ENCODE data around the gene SND1.

Gene SND1

DNA sequence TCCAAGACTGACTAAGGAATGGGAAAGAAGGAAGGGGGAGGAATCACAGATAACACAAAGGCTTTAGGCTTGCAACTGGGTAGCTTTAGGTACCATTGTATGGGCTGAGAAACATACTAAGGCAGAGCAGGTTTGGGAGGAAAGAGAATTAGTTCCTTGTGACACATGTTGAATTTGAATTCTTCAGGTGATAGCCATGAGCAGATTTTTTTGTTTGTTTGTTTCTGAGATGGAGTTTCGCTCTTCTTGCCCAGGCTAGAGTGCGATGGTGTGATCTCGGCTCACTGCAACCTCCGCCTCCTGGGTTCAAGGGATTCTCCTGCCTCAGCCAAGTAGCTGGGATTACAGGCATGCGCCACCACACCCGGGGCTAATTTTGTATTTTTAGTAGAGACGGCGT, 4.4 kb upstream of the SND1 start:
- Histone ChIP-seq H3K4me3 (ENCODE audit: low read depth, low read length) (no peak overlapping the region), H3K27me3 (ENCODE audit: insufficient read depth, low read depth, severe bottlenecking) (no peaks in the 10 kb centered on the region), H3K36me3 (no peaks in the 10 kb centered on the region), H3K27ac (no peak overlapping the region), H3K9me3 (ENCODE audit: severe bottlenecking) (no peaks in the 10 kb centered on the region)
- TF ChIP-seq, protein P1, sequence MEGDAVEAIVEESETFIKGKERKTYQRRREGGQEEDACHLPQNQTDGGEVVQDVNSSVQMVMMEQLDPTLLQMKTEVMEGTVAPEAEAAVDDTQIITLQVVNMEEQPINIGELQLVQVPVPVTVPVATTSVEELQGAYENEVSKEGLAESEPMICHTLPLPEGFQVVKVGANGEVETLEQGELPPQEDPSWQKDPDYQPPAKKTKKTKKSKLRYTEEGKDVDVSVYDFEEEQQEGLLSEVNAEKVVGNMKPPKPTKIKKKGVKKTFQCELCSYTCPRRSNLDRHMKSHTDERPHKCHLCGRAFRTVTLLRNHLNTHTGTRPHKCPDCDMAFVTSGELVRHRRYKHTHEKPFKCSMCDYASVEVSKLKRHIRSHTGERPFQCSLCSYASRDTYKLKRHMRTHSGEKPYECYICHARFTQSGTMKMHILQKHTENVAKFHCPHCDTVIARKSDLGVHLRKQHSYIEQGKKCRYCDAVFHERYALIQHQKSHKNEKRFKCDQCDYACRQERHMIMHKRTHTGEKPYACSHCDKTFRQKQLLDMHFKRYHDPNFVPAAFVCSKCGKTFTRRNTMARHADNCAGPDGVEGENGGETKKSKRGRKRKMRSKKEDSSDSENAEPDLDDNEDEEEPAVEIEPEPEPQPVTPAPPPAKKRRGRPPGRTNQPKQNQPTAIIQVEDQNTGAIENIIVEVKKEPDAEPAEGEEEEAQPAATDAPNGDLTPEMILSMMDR (IDR thresholded peaks at IDR 0.05; ENCODE audit: low read depth, low read length) = no peak
- no peak for DNase-seq

DNA sequence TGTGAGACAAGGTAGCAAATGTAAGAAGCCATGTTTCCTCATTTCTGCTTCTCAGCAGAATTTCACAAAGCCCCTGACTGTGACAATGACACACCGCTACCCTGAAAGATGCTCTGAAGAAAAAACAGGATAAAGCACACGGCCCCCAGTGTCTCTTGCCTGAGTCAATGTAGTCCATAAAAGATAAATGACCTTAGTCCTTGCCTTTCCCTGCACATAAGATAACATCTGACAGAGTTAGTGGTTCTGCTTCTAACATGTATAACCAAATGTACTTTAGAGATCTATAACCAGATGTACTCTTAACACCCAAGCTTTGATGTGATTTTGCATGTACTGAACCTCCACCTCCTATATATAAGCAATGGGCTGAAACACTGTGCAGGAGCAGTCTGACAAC, 3.0 kb upstream of the SND1 start:
- H3K36me3 ChIP-seq = peaks cover 4% of the 10 kb centered on the region
- H3K9me3 ChIP-seq (ENCODE audit: severe bottlenecking) = no peaks in the 10 kb centered on the region
- H3K27ac ChIP-seq = no peak overlapping the region
- no peak for DNase-seq
- no peak overlapping the region for H3K4me3 ChIP-seq (ENCODE audit: low read depth, low read length)
- TF ChIP-seq, protein P1 (IDR thresholded peaks at IDR 0.05; ENCODE audit: low read depth, low read length) = no peak
- no peaks in the 10 kb centered on the region for H3K27me3 ChIP-seq (ENCODE audit: insufficient read depth, low read depth, severe bottlenecking)

DNA sequence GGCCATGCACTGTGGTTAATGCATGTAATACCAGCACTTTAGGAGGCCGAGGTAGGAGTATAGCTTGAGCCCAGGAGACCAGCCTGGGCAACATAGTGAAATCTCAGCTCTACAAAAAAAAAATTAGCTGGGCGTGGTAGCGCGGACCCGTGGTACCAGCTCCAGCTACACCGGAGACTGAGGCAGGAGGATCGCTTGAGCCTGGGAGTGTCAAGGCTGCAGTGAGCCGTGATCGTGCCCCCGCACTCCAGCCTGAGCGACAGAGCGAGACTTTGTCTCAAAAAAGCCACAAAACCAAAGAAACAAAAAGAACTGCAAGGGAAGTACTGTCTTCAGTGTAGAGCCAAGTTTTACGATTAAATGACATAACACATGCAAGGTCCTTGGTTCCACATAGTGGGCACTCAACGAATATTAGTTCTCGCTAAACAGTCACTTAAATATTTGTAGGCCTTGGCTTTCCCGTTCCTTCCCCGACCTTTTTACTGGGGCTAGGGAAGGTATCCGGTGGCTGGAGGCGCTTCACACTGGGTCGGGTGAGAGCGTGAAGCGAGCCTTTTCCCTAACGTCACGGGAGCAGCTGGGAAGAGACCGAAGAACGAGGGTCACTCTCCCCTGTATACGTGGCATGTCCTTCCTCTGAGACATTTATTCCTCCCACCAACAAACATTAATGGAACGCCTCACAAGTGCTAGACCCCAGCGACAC, 993 bp upstream of the SND1 start:
- peak overlapping the region; percentile 85 for H3K4me3 ChIP-seq (ENCODE audit: low read depth, low read length)
- peaks cover 4% of the 10 kb centered on the region for H3K36me3 ChIP-seq
- H3K27ac ChIP-seq = peak overlapping the region; percentile 85
- TF ChIP-seq, protein P1 (IDR thresholded peaks at IDR 0.05; ENCODE audit: low read depth, low read length) = no peak
- no peaks in the 10 kb centered on the region for H3K27me3 ChIP-seq (ENCODE audit: insufficient read depth, low read depth, severe bottlenecking)
- H3K9me3 ChIP-seq (ENCODE audit: severe bottlenecking) = no peaks in the 10 kb centered on the region
- DNase-seq = no peak

DNA sequence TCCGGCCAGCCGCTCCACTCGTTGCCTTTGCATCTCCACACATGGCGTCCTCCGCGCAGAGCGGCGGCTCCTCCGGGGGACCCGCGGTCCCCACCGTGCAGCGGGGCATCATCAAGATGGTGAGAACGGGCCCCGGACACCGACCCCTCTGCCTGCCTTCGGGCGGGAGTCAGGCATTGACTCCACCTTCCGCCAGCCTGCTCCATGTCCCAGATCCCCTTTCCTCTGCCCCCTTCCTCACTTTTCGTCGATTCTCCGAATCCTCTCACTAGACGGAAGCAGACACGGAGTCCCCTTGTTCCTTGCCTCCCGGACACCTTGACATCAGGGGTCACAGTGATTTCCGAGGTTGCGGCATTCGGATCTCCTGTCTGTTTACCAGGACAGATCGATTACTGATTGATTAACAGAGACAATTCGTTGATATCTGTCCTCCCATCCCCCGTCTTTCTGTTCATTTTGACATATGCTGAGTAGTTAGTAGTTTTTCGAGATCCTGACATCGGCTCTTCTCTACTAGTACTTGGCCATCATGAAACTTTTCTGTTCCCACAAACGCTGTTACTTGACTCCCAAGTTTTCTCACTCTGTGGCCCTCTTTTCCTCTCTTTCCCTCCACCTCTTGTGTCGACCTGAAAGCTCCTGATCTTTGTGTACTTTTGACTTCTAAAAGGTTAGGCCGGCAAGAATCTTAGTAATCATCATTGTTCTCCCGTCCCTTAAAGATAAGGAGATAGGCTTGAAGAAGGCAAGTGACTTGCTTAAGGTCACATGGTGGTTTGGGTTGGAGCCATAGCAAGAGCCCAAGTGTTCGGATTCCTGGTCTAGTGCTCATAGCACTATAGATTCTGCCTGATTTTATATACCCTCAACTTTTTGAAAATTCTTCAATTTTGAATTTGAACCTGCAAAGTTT, 597 bp downstream of the SND1 start:
- Histone ChIP-seq H3K4me3 (ENCODE audit: low read depth, low read length) (peak overlapping the region; percentile 85), H3K36me3 (peaks cover 14% of the 10 kb centered on the region), H3K27me3 (ENCODE audit: insufficient read depth, low read depth, severe bottlenecking) (no peaks in the 10 kb centered on the region), H3K27ac (peak overlapping the region; percentile 57), H3K9me3 (ENCODE audit: severe bottlenecking) (no peaks in the 10 kb centered on the region)
- DNase-seq = no peak
- TF ChIP-seq, protein P1 (IDR thresholded peaks at IDR 0.05; ENCODE audit: low read depth, low read length) = no peak

DNA sequence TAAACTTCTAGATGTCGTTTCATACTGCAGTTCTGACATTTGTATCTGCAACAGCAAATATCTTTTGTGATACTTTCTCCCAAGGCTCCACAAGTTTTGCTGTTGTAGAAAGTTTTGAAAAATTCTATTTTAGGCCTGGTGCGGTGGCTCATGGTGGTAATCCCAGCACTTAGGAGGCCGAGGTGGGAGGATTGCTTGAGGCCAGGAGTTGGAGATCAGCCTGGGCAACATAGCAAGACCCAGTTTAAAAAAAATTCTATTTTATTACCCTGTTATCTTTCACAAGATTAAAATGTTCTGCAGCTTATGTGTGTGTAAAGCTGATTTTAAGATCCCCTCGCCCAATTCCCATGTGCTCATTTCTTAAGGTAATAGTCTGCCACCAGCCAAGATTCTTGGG, 1.4 kb downstream of the SND1 start:
- Histone ChIP-seq H3K4me3 (ENCODE audit: low read depth, low read length) (no peak overlapping the region), H3K27ac (no peak overlapping the region)
- no peak for DNase-seq

More for the DNA sequence above, 1.4 kb downstream of the SND1 start:
- Histone ChIP-seq H3K9me3 (ENCODE audit: severe bottlenecking) (no peaks in the 10 kb centered on the region), H3K36me3 (peaks cover 20% of the 10 kb centered on the region), H3K27me3 (ENCODE audit: insufficient read depth, low read depth, severe bottlenecking) (no peaks in the 10 kb centered on the region)
- TF ChIP-seq, protein P1 (IDR thresholded peaks at IDR 0.05; ENCODE audit: low read depth, low read length) = no peak
